ENCODE results near the gene TNFSF11.

The TNFSF11 gene

GRCh38 chr13:42644841-42645240 lies 70.9 kb downstream of the TNFSF11 start:
- TF ChIP-seq GATA1 (IDR thresholded peaks at IDR 0.05; ENCODE audit: low read depth, low read length) (no peak), POLR2A (IDR thresholded peaks at IDR 0.05; ENCODE audit: low read length) (no peak)
- no peak for DNase-seq

GRCh38 chr13:42645717-42646116 lies 71.8 kb downstream of the TNFSF11 start:
- no peak for DNase-seq

GRCh38 chr13:42649141-42649540 lies 75.2 kb downstream of the TNFSF11 start:
- no peak for DNase-seq
- TF ChIP-seq GATA1 (IDR thresholded peaks at IDR 0.05; ENCODE audit: low read depth, low read length) (no peak), POLR2A (IDR thresholded peaks at IDR 0.05; ENCODE audit: low read length) (no peak)

More at GRCh38 chr13:42645717-42646116, 71.8 kb downstream of the TNFSF11 start:
- TF ChIP-seq GATA1 (IDR thresholded peaks at IDR 0.05; ENCODE audit: low read depth, low read length) (no peak), POLR2A (IDR thresholded peaks at IDR 0.05; ENCODE audit: low read length) (no peak)

- no peak for DNase-seq
- TF ChIP-seq GATA1 (IDR thresholded peaks at IDR 0.05; ENCODE audit: low read depth, low read length) (no peak), POLR2A (IDR thresholded peaks at IDR 0.05; ENCODE audit: low read length) (no peak)
Measured at GRCh38 chr13:42649831-42650230, 75.9 kb downstream of the TNFSF11 start.

- no peak for DNase-seq
- TF ChIP-seq GATA1 (IDR thresholded peaks at IDR 0.05; ENCODE audit: low read depth, low read length) (no peak), POLR2A (IDR thresholded peaks at IDR 0.05; ENCODE audit: low read length) (no peak)
Measured at GRCh38 chr13:42650506-42650905, 76.6 kb downstream of the TNFSF11 start.

- no peak for DNase-seq
- TF ChIP-seq GATA1 (IDR thresholded peaks at IDR 0.05; ENCODE audit: low read depth, low read length) (no peak), POLR2A (IDR thresholded peaks at IDR 0.05; ENCODE audit: low read length) (no peak)
Measured at GRCh38 chr13:42651936-42652641, 78.1 kb downstream of the TNFSF11 start.

GRCh38 chr13:42652642-42653415 lies 78.9 kb downstream of the TNFSF11 start:
- TF ChIP-seq GATA1 (IDR thresholded peaks at IDR 0.05; ENCODE audit: low read depth, low read length) (no peak), POLR2A (IDR thresholded peaks at IDR 0.05; ENCODE audit: low read length) (no peak)
- DNase-seq, result no peak

- no peak for TF ChIP-seq GATA1 (IDR thresholded peaks at IDR 0.05; ENCODE audit: low read depth, low read length)
- TF ChIP-seq POLR2A (IDR thresholded peaks at IDR 0.05; ENCODE audit: low read length), result no peak
- DNase-seq, result no peak
Measured at GRCh38 chr13:42653679-42654078, 79.7 kb downstream of the TNFSF11 start.

GRCh38 chr13:42654212-42654611 lies 80.3 kb downstream of the TNFSF11 start:
- no peak for DNase-seq
- TF ChIP-seq GATA1 (IDR thresholded peaks at IDR 0.05; ENCODE audit: low read depth, low read length) (no peak), POLR2A (IDR thresholded peaks at IDR 0.05; ENCODE audit: low read length) (no peak)

GRCh38 chr13:42654722-42655121 lies 80.8 kb downstream of the TNFSF11 start:
- no peak for DNase-seq
- TF ChIP-seq POLR2A (IDR thresholded peaks at IDR 0.05; ENCODE audit: low read length) (no peak), GATA1 (IDR thresholded peaks at IDR 0.05; ENCODE audit: low read depth, low read length) (no peak)

GRCh38 chr13:42656161-42656560 lies 82.2 kb downstream of the TNFSF11 start:
- no peak for DNase-seq
- TF ChIP-seq GATA1 (IDR thresholded peaks at IDR 0.05; ENCODE audit: low read depth, low read length), result no peak

- DNase-seq, result no peak
- TF ChIP-seq POLR2A (IDR thresholded peaks at IDR 0.05; ENCODE audit: low read length) (no peak), GATA1 (IDR thresholded peaks at IDR 0.05; ENCODE audit: low read depth, low read length) (no peak)
Measured at GRCh38 chr13:42656958-42657357, 83.0 kb downstream of the TNFSF11 start.

All from erythroblast (primary cell).